HCT116 (cell line): ENCODE results near the gene AKAP13. TPM values are rescaled to one million over a fixed set of nuclear protein-coding genes. Genes with fewer than 3 reads are reported as not detected.
A peak's percentile ranks its signal among the peaks of the same experiment; 100 is the strongest.

Source experiments
- ATAC-seq: fragments of 200-7000 bp; cut with Tn5 transposase; 2 replicates; pipeline ENCODE4 v1.9.1; 2020; ENCODE audit warnings: mild to moderate bottlenecking, moderate library complexity
- BruUV-seq: library from RNA; stranded (reverse); fragments of 400-500 nt; replicated peaks from 2 replicates; lab custom pipeline; 2021; lab: Mats Ljungman, UMichigan
- CTCF ChIA-PET: fragments of 300-600 bp; sonication (Branson Sonifier 250); formaldehyde crosslinking; loops from one replicate; lab custom pipeline; 2021; ENCODE audit warnings: antibody characterized with exemption; lab: Charles Lee
- POLR2A ChIA-PET: fragments of 300-600, 350-600 bp; sonication (Branson Sonifier 250); formaldehyde crosslinking; loops from one replicate; lab custom pipeline; 2021; ENCODE audit warnings: antibody characterized with exemption; lab: Charles Lee
- RAD21 ChIA-PET, 2 experiments: fragments of 300-600 bp; sonication (Branson Sonifier 250); formaldehyde crosslinking; loops; one replicate each; lab custom pipeline; 2023; ENCODE audit warnings: low total read pairs in 2 of 2; ENCODE audit not compliant: uncharacterized antibody in 2 of 2, unreplicated experiment in 2 of 2, low non-redundant PET in 1 of 2; lab: Charles Lee
- DNase-seq: peaks from one replicate; pipeline ENCODE4 v3.0.0-alpha.2; 2010; ENCODE audit warnings: low read depth, low spot score
- H2AFZ ChIP-seq: fragments of 200-600 bp; shearing (Covaris generic), sonication (generic); 2 replicates; pipeline ENCODE4 v1.6.1; 2017; ENCODE audit warnings: low read depth, mixed run types, mixed read lengths, antibody characterized with exemption, low read length; ENCODE audit not compliant: poor library complexity, severe bottlenecking
- H3K27ac ChIP-seq: 2 replicates; pipeline ENCODE4 v1.5.1; 2012; ENCODE audit warnings: low read depth, low read length
- H3K27me3 ChIP-seq: fragments of 200-600 bp; sonication (generic); 2 replicates; pipeline ENCODE4 v1.6.1; 2016; ENCODE audit warnings: mixed run types, low read length, mixed read lengths; ENCODE audit not compliant: insufficient read depth
- H3K36me3 ChIP-seq, 2 experiments: fragments of 200-500 bp in 1 of 2; fragments of 200-600 bp in 1 of 2; sonication (Bioruptor generic) in 1 of 2; sonication (generic) in 1 of 2; 2 replicates each; pipeline versions ENCODE4 v1.5.1 to v1.6.1; 2014 to 2016; ENCODE audit warnings: low read length in 2 of 2, inconsistent platforms in 1 of 2, mixed read lengths in 1 of 2, mixed run types in 1 of 2; ENCODE audit not compliant: insufficient read depth in 2 of 2, control insufficient read depth in 1 of 2
- H3K4me1 ChIP-seq, 2 experiments: fragments of 200-600 bp in 1 of 2; sonication (generic) in 1 of 2; 2 replicates each; pipeline versions ENCODE4 v1.5.1 to v1.6.1; 2012 to 2017; ENCODE audit warnings: low read length in 2 of 2, inconsistent platforms in 1 of 2, mild to moderate bottlenecking in 1 of 2, mixed read lengths in 1 of 2, mixed run types in 1 of 2, moderate library complexity in 1 of 2; ENCODE audit not compliant: insufficient read depth in 2 of 2, control insufficient read depth in 1 of 2
- H3K4me2 ChIP-seq: fragments of 200-600 bp; sonication (generic); 2 replicates; pipeline ENCODE4 v1.6.1; 2017; ENCODE audit warnings: mixed run types, low read length, mixed read lengths
- H3K4me3 ChIP-seq, 2 experiments: fragments of 200-600 bp in 1 of 2; sonication (generic) in 1 of 2; replicated peaks in 1 of 2; 2 replicates each; pipeline ENCODE4 v1.5.1; 2011 to 2016; ENCODE audit warnings: low read length in 2 of 2, control low read depth in 1 of 2, low read depth in 1 of 2, mild to moderate bottlenecking in 1 of 2, mixed read lengths in 1 of 2, mixed run types in 1 of 2
- H3K79me2 ChIP-seq: fragments of 200-600 bp; sonication (generic); 2 replicates; pipeline ENCODE4 v1.6.1; 2017; ENCODE audit warnings: mild to moderate bottlenecking, mixed run types, low read length, moderate library complexity, mixed read lengths; ENCODE audit not compliant: insufficient read depth
- H3K9ac ChIP-seq: fragments of 200-600 bp; sonication (generic); 2 replicates; pipeline ENCODE4 v1.6.1; 2016; ENCODE audit warnings: low read length, mixed read lengths
- H3K9me2 ChIP-seq: fragments of 200-600 bp; sonication (generic), shearing (Covaris generic); 2 replicates; pipeline ENCODE4 v1.6.1; 2017; ENCODE audit warnings: mixed run types, mild to moderate bottlenecking, moderate library complexity; ENCODE audit not compliant: insufficient read depth
- H3K9me3 ChIP-seq, 2 experiments: fragments of 200-500 bp in 1 of 2; fragments of 200-600 bp in 1 of 2; sonication (Bioruptor generic) in 1 of 2; sonication (generic) in 1 of 2; 2 replicates each; pipeline ENCODE4 v1.6.1; 2014 to 2017; ENCODE audit warnings: low read length in 2 of 2, mixed read lengths in 2 of 2, inconsistent platforms in 1 of 2, low read depth in 1 of 2, mild to moderate bottlenecking in 1 of 2, mixed run types in 1 of 2, moderate library complexity in 1 of 2; ENCODE audit not compliant: control insufficient read depth in 1 of 2, insufficient read depth in 1 of 2
- H4K20me1 ChIP-seq: fragments of 200-600 bp; sonication (generic), shearing (Covaris generic); 2 replicates; pipeline ENCODE4 v1.6.1; 2017; ENCODE audit warnings: mixed run types, mild to moderate bottlenecking, moderate library complexity; ENCODE audit not compliant: insufficient read depth
- ELF1 ChIP-seq: IDR thresholded peaks from 2 replicates; pipeline ENCODE4 v1.6.1; 2012; ENCODE audit warnings: low read depth, borderline replicate concordance
- EZH2phosphoT487 ChIP-seq: fragments of 200-600 bp; IDR thresholded peaks from 2 replicates; pipeline ENCODE4 v1.6.1; 2018; ENCODE audit warnings: antibody characterized with exemption, borderline replicate concordance
- JUND ChIP-seq: IDR thresholded peaks from 2 replicates; pipeline ENCODE4 v1.6.1; 2012
- MAX ChIP-seq: IDR thresholded peaks from 2 replicates; pipeline ENCODE4 v1.6.1; 2012
- TCF7L2 ChIP-seq: IDR thresholded peaks from 2 replicates; pipeline ENCODE4 v1.7.0; 2011; ENCODE audit warnings: borderline replicate concordance, inconsistent platforms; ENCODE audit not compliant: insufficient read depth, insufficient read length; ENCODE audit errors: extremely low read depth
- ZFX ChIP-seq: fragments of 450-650 bp; IDR thresholded peaks from 2 replicates; pipeline ENCODE4 v1.6.1; 2017
- intact Hi-C: fragments of 100-400 bp; cut with micrococcal nuclease; formaldehyde crosslinking; loops from 2 replicates; pipeline ENCODE4 v1.10.0; 2022
- total RNA-seq: library from RNA; stranded (reverse); gene quantifications from one replicate; pipeline ENCODE4 v1.2.1, GENCODE V29; 2021; ENCODE audit not compliant: unreplicated experiment

Gene AKAP13
- total RNA-seq, 1 experiment from 2014 or later, result 43.1 TPM

- no peak for ATAC-seq
- no peak overlapping the region for H3K4me3 ChIP-seq
- H3K27me3 ChIP-seq, result no peaks in the 10 kb centered on the region
- H3K27ac ChIP-seq, result no peak overlapping the region
- no peak overlapping the region for H3K4me2 ChIP-seq
- peaks cover 9% of the 10 kb centered on the region; the same call in 1 of the 2 replicates for H4K20me1 ChIP-seq
- ChIA-PET CTCF (interaction anchor here (1.1 to 1.2 kb wide), 2 partner anchors 9 to 251 kb away, joined by 3 read pairs; no protein-coding TSS in a partner anchor), RAD21 (no interaction called here), POLR2A (no interaction called here)
- no peak for DNase-seq
- BruUV-seq, result no TSS peak
- no peaks in the 10 kb centered on the region for H3K9me2 ChIP-seq
- no peaks in the 10 kb centered on the region for H3K9me3 ChIP-seq
- intact Hi-C loops, result no loop called here
- H2AFZ ChIP-seq, result no peak overlapping the region
- TF ChIP-seq JUND, result no peak
- peaks cover 10 to 15% of the 10 kb centered on the region in 2 experiments for H3K4me1 ChIP-seq
- peaks cover 5% of the 10 kb centered on the region; the same call in 1 of the 2 replicates for H3K79me2 ChIP-seq
- H3K36me3 ChIP-seq, result peaks cover 3 to 10% of the 10 kb centered on the region in 2 experiments; a peak in 2 of 4 replicates
- no peak overlapping the region for H3K9ac ChIP-seq
These were observed 202.0 kb downstream of the AKAP13 start for GRCh38 chr15:85582131-85583079.

GRCh38 chr15:85583442-85583841 lies 203.0 kb downstream of the AKAP13 start:
- intact Hi-C loops, result no loop called here
- H3K36me3 ChIP-seq, result peaks cover 3 to 10% of the 10 kb centered on the region in 2 experiments; a peak in 2 of 4 replicates

More at GRCh38 chr15:85583442-85583841, 203.0 kb downstream of the AKAP13 start:
- H2AFZ ChIP-seq, result no peak overlapping the region
- H3K9ac ChIP-seq, result no peak overlapping the region
- ChIA-PET CTCF (no interaction called here), POLR2A (no interaction called here), RAD21 (no interaction called here)
- H3K79me2 ChIP-seq, result peaks cover 5% of the 10 kb centered on the region; the same call in 1 of the 2 replicates
- no TSS peak for BruUV-seq
- no peaks in the 10 kb centered on the region for H3K9me2 ChIP-seq
- no peak overlapping the region for H3K4me3 ChIP-seq
- peaks cover 10 to 23% of the 10 kb centered on the region in 2 experiments for H3K4me1 ChIP-seq
- H3K27me3 ChIP-seq, result no peaks in the 10 kb centered on the region
- H3K27ac ChIP-seq, result no peak overlapping the region
- peaks cover 9% of the 10 kb centered on the region; the same call in 1 of the 2 replicates for H4K20me1 ChIP-seq
- TF ChIP-seq EZH2phosphoT487 (no peak), MAX (no peak), ZFX (no peak), TCF7L2 (no peak), ELF1 (no peak)
- H3K9me3 ChIP-seq, result no peaks in the 10 kb centered on the region
- DNase-seq (no peak), ATAC-seq (no peak)
- H3K4me2 ChIP-seq, result peak overlapping the region; percentile 42
